ELR (cell line): ENCODE results near the gene FOXC2.

Experiments
- DNase-seq: peaks from one replicate; pipeline ENCODE4 v3.0.0-alpha.2; 2015; ENCODE audit warnings: low read depth

Gene FOXC2

GRCh38 chr16:86616906-86617305, 50.3 kb downstream of the FOXC2 start:
- no peak for DNase-seq

GRCh38 chr16:86618431-86619238, 52.0 kb downstream of the FOXC2 start:
- DNase-seq, result no peak
